Left lung (tissue), 10 donors: ENCODE results near the gene TMED5. TPM values are rescaled to one million over a fixed set of nuclear protein-coding genes. Genes with fewer than 3 reads are reported as not detected.
"Not testable (repeated sequence)": the region's sequence is repeated elsewhere in the genome, so short reads cannot be mapped to it uniquely, and the experiment has no call there.

Experiments
- ATAC-seq: fragments of 200-7000 bp; cut with Tn5 transposase; one replicate; pipeline ENCODE4 v1.9.1; 2020; ENCODE audit warnings: moderate library complexity
- DNase-seq, 4 donors: peaks; one replicate each; pipeline ENCODE4 v3.0.0-alpha.2; 2013 to 2020
- H3K27ac ChIP-seq, 2 donors: fragments of 200-600 bp; sonication (generic) in 1 of 2; one replicate each; pipeline versions ENCODE4 v1.5.0 to v1.8.0; 2020 to 2021
- H3K27me3 ChIP-seq, 2 donors: fragments of 200-600 bp; sonication (generic) in 1 of 2; one replicate each; pipeline versions ENCODE4 v1.5.0 to v1.8.0; 2020 to 2021
- H3K36me3 ChIP-seq, 2 donors: fragments of 200-600 bp; sonication (generic) in 1 of 2; one replicate each; pipeline versions ENCODE4 v1.5.0 to v1.8.0; 2020 to 2021
- H3K4me1 ChIP-seq, 2 donors: fragments of 200-600 bp; one replicate each; pipeline ENCODE4 v1.8.0; 2021
- H3K4me3 ChIP-seq, 2 donors: fragments of 200-600 bp; sonication (generic) in 1 of 2; one replicate each; pipeline versions ENCODE4 v1.5.0 to v1.8.0; 2020 to 2021; ENCODE audit warnings: mild to moderate bottlenecking in 1 of 2
- H3K9me3 ChIP-seq, 2 donors: fragments of 200-600 bp; sonication (generic) in 1 of 2; one replicate each; pipeline versions ENCODE4 v1.5.0 to v1.8.0; 2020 to 2021
- intact Hi-C, 2 donors: fragments of 100-400 bp; cut with DNase I; formaldehyde crosslinking; loops; one replicate each; pipeline versions ENCODE4 v1.11.2 to v1.14.2; 2022
- polyA plus RNA-seq, 6 donors: library from polyadenylated mRNA; unstranded; fragments of 120-200 nt; gene quantifications; one replicate each; pipeline ENCODE4 v1.2.1, GENCODE V29; 2013; ENCODE audit not compliant: insufficient read length in 6 of 6
- total RNA-seq, 2 donors: library from RNA; stranded (reverse); fragmentation: NEBNext Ultra II Directional; extraction: Animal tissue kit (Norgen Biotek cat#: 25700); gene quantifications; one replicate each; pipeline ENCODE4 v1.2.1, GENCODE V29; 2021
- TF ChIP-seq, protein P1 (sequence below), 2 donors: fragments of 200-600 bp; sonication (generic) in 1 of 2; IDR thresholded peaks; one replicate each; pipeline versions ENCODE4 v1.5.0 to v1.8.0; 2021; ENCODE audit warnings: antibody characterized with exemption in 2 of 2
- donor health status: DM: no; HTN: yes; CAD: no.
- donor health status: DM: no; HTN: no; CAD: no.

TMED5 gene
- total and polyA plus RNA-seq, 8 donors: 42.6 to 95.5 (median 52.6) TPM

DNA sequence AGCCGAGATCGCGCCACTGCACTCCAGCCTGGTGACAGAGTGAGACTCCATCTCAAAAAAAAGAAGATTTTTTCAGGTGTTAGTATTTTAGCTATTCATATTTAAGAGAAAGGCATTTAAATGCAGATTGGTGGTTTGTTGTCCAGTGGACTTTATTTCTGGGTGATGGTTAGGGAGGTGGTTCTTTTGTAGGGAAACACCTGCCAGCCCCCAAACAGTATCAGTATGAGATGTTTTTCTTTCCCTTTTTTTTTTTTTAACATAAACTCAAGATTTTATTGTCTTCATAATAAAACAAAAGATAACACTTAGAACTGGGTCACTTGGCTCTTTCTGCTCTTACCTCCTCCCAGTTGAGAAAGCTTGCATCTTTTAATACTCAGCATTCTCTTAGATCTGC, 10.2 kb upstream of the TMED5 start:
- Histone ChIP-seq H3K27me3 (no peaks in the 10 kb centered on the region), H3K36me3 (no peaks in the 10 kb centered on the region), H3K4me1 (peaks cover 0 to 8% of the 10 kb centered on the region in 2 donors), H3K4me3 (no peak overlapping the region), H3K27ac (no peak overlapping the region), H3K9me3 (no peaks in the 10 kb centered on the region)
- TF ChIP-seq, protein P1, sequence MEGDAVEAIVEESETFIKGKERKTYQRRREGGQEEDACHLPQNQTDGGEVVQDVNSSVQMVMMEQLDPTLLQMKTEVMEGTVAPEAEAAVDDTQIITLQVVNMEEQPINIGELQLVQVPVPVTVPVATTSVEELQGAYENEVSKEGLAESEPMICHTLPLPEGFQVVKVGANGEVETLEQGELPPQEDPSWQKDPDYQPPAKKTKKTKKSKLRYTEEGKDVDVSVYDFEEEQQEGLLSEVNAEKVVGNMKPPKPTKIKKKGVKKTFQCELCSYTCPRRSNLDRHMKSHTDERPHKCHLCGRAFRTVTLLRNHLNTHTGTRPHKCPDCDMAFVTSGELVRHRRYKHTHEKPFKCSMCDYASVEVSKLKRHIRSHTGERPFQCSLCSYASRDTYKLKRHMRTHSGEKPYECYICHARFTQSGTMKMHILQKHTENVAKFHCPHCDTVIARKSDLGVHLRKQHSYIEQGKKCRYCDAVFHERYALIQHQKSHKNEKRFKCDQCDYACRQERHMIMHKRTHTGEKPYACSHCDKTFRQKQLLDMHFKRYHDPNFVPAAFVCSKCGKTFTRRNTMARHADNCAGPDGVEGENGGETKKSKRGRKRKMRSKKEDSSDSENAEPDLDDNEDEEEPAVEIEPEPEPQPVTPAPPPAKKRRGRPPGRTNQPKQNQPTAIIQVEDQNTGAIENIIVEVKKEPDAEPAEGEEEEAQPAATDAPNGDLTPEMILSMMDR (IDR thresholded peaks at IDR 0.05): no peak
- intact Hi-C loops: no loop called here
- ATAC-seq (no peak), DNase-seq (no peak)

DNA sequence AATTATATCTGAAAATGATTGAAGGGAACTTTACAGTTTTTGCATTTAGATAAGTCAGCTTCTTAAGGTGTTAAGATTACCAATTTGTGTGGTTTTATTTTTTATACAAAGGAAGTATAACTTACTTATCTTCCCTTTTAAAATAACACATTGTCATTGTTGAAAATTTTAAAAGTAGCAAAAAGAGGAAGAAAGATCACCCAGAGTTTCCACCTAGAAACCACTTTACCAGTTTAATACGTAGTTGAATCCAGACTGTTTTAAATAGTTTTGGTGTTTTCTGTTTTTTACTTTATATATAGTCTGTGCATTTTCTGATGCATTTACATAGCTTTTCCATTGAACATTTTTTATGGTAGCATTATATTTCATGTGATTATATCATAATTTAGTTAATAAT, 6.5 kb upstream of the TMED5 start:
- Histone ChIP-seq H3K9me3 (no peaks in the 10 kb centered on the region), H3K27me3 (no peaks in the 10 kb centered on the region), H3K36me3 (no peaks in the 10 kb centered on the region), H3K4me3 (no peak overlapping the region), H3K27ac (peak overlapping the region in 1 of 2 donors; percentile 23), H3K4me1 (peaks cover 0 to 17% of the 10 kb centered on the region in 2 donors)
- TF ChIP-seq, protein P1 (IDR thresholded peaks at IDR 0.05): no peak
- ATAC-seq: no peak
- no peak for DNase-seq
- intact Hi-C loops: no loop called here

DNA sequence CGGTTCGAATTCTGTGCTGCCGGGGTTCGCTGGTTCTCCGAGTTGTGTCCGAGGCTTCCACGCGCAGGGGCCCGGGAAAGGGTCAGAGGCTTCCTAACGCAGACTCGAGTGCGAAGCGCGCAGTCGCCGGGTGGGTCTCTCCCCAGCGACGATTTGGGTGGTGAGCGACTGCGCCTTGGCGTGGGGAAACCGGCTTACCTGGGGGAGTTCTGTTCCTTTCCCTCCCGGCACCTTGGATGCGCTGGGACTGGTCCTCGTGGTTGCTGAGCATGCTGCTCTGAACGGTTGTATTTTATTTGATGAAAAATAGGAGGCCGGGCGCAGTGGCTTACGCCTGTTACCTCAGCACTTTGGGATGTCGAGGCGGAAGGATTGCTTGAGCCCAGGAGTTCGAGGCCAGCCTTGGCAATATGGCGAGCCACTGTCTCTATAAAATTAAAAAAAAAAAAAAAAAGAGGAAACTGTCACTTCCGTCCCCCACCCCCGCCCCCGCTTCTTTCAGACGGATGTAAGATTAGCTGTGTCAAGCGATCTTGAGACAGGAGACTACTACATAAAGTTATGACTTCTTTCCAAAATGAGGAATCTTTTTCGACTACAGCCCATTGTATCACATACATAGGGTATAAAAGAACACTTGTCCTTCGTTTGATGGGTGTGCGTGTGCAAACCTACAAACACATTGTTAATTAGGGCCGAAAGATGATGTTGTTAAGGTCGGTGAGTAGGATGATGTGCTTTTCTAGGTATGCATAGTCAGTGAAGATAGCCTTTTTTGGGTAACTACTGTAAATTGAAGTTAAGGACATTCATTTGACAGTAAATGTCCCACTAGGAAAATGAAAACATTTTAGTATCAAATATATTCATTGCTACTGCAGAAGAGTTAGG, 755 bp upstream of the TMED5 start, which contains the start of gene CCDC18:
Gene CCDC18 (plus strand): TSS at position 2 of the 891 bp plus-strand sequence. CDS start 2,638 bp downstream, outside the sequence.
- TF ChIP-seq, protein P1 (IDR thresholded peaks at IDR 0.05): no peak
- Histone ChIP-seq H3K4me1 (peaks cover 9 to 45% of the 10 kb centered on the region in 2 donors), H3K27me3 (no peaks in the 10 kb centered on the region), H3K9me3 (no peaks in the 10 kb centered on the region), H3K36me3 (no peaks in the 10 kb centered on the region), H3K27ac (peak within 1 kb of the TSS; percentile 98 to 99), H3K4me3 (peak within 1 kb of the TSS; percentile 73 to 91)
- intact Hi-C loops: no loop called here
- no peak for DNase-seq
- ATAC-seq: peak; percentile 0

DNA sequence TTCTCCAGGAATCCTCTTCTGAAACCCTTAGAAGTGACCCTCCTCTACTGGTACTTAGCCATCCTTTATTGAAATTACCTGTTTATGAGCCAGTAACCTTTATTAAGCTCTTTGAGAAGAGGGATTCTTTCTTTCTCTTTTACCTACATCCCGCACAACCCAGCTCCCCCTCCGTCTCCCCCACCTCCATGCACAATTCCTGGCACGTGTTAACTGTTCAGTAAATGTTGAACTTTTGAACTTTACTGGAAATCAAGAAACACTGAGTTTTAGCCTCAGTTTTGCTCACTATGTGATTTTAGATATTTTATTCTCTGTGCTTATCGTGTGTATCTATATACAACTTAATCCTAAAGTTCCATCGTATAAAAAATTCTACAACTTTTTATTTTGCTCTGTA, 1.8 kb downstream of the TMED5 start:
- DNase-seq (peak in 1 of 4 donors; percentile 19), ATAC-seq (no peak)
- H3K36me3 ChIP-seq: peaks cover 0 to 10% of the 10 kb centered on the region in 2 donors
- H3K4me1 ChIP-seq: peaks cover 9 to 60% of the 10 kb centered on the region in 2 donors
- H3K27ac ChIP-seq: peak overlapping the region in 1 of 2 donors; percentile 99
- intact Hi-C loops: no loop called here
- peak overlapping the region; percentile 73 to 91 for H3K4me3 ChIP-seq
- TF ChIP-seq, protein P1 (IDR thresholded peaks at IDR 0.05): no peak
- no peaks in the 10 kb centered on the region for H3K9me3 ChIP-seq
- H3K27me3 ChIP-seq: no peaks in the 10 kb centered on the region

DNA sequence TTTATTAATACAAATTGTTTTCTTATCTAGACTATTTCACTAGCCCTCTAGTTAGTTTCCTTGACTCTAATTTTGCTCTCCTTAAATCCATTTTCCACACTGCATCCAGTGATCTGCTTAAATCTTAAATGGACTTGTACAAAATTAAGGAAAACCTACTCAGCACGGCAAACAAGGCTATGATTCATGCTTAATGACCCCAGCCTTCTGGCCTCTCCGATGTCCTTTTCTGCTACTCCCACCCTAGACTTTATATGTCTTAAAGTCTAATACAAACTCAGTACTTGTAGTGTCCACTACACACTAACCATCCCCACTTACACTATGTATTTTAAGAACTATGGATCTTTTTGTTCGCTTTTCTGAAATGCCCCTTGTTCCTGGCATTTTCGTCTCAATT, 2.2 kb downstream of the TMED5 start:
- peak overlapping the region; percentile 73 to 91 for H3K4me3 ChIP-seq
- intact Hi-C loops: no loop called here
- no peak for ATAC-seq

DNA sequence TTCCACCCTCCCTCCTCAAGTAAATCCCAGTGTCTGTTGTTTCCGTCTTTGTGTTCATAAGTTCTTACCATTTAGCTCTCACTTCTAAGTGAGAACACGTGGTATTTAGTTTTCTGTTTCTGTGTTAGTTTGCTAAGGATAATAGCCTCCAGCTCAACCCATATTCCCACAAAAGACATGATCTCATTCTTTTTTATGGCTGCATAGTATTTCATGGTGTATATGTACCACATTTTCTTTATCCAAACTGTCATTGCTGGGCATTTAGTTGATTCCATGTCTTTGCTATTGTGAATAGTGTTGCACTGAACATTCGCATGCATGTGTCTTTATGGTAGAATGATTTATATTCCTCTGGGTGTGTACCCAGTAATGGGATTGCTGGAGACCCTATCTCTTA, 5.6 kb downstream of the TMED5 start:
- intact Hi-C loops, DNase-seq, H3K4me3 ChIP-seq, H3K27me3 ChIP-seq, H3K27ac ChIP-seq, H3K9me3 ChIP-seq, ATAC-seq: not testable (repeated sequence)
- H3K4me1 ChIP-seq: peaks cover 9 to 67% of the 10 kb centered on the region in 2 donors
- peaks cover 0 to 16% of the 10 kb centered on the region in 2 donors for H3K36me3 ChIP-seq

More for the DNA sequence above, 2.2 kb downstream of the TMED5 start:
- peak in 1 of 4 donors; percentile 7 for DNase-seq
- TF ChIP-seq, protein P1 (IDR thresholded peaks at IDR 0.05): no peak
- Histone ChIP-seq H3K27ac (peak overlapping the region in 1 of 2 donors; percentile 99), H3K4me1 (peaks cover 9 to 64% of the 10 kb centered on the region in 2 donors), H3K9me3 (no peaks in the 10 kb centered on the region), H3K27me3 (no peaks in the 10 kb centered on the region), H3K36me3 (peaks cover 0 to 10% of the 10 kb centered on the region in 2 donors)
